WTC11 (cell line): ENCODE results near the gene MATN3.

Source experiments
- ESRRA ChIP-seq: sonication (generic); formaldehyde crosslinking; IDR thresholded peaks from 2 replicates; pipeline ENCODE4 v1.8.1; 2022; ENCODE audit warnings: mild to moderate bottlenecking, missing genetic modification reagents, borderline replicate concordance
- KAT7 ChIP-seq: sonication (generic); formaldehyde crosslinking; IDR thresholded peaks from 2 replicates; pipeline ENCODE4 v1.8.1; 2023; ENCODE audit warnings: missing genetic modification reagents, mild to moderate bottlenecking, borderline replicate concordance
- OVOL2 ChIP-seq: fragments of 250-450 bp; sonication (Bioruptor Pico); IDR thresholded peaks from 2 replicates; pipeline ENCODE4 v1.9.0; 2021; ENCODE audit warnings: mild to moderate bottlenecking, borderline replicate concordance
- RELA ChIP-seq: sonication (generic); formaldehyde crosslinking; IDR thresholded peaks from 2 replicates; pipeline ENCODE4 v1.8.1; 2022; ENCODE audit warnings: missing genetic modification reagents, mild to moderate bottlenecking, borderline replicate concordance
- TF ChIP-seq, protein P1 (sequence below): sonication (generic); formaldehyde crosslinking; IDR thresholded peaks from 2 replicates; pipeline ENCODE4 v1.8.0; 2022; ENCODE audit warnings: mild to moderate bottlenecking, missing genetic modification reagents
- TF ChIP-seq, protein P2 (sequence below): fragments of 200-600 bp; IDR thresholded peaks from 2 replicates; pipeline ENCODE4 v1.8.0; 2022; ENCODE audit warnings: antibody characterized with exemption
- TF ChIP-seq, protein P3 (sequence below): sonication (generic); formaldehyde crosslinking; IDR thresholded peaks from 2 replicates; pipeline ENCODE4 v1.8.1; 2023; ENCODE audit warnings: mild to moderate bottlenecking, missing genetic modification reagents, moderate library complexity
- TF ChIP-seq, protein P4 (sequence below): fragments of 250-450 bp; sonication (Bioruptor Pico); conservative IDR thresholded peaks from 2 replicates; pipeline ENCODE4 v1.9.0; 2021; ENCODE audit warnings: mild to moderate bottlenecking
- TF ChIP-seq, protein P5 (sequence below): sonication (generic); formaldehyde crosslinking; IDR thresholded peaks from 2 replicates; pipeline ENCODE4 v1.8.1; 2023; ENCODE audit warnings: mild to moderate bottlenecking, missing genetic modification reagents, moderate library complexity

DNA sequence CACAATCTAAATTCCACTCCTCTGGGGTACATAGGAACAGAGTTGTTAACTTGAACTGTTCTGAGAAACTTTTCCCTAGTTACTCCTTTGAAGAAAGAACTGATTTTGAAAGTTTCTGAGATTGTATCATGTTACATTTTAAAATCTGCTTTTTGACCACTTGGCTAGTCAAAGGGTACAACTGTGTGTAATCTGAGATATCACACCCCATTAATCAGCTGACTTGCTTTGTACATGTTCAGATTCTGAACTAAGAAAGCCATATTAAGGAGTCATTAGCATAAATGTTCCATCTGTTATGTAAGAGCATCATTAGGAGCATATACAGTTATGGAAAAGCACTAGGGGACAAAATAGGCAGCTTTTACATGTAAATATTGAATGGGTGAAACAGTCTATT lies 18.7 kb downstream of the MATN3 start:
- TF ChIP-seq, protein P1, sequence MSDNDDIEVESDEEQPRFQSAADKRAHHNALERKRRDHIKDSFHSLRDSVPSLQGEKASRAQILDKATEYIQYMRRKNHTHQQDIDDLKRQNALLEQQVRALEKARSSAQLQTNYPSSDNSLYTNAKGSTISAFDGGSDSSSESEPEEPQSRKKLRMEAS = no peak
- TF ChIP-seq, protein P2, sequence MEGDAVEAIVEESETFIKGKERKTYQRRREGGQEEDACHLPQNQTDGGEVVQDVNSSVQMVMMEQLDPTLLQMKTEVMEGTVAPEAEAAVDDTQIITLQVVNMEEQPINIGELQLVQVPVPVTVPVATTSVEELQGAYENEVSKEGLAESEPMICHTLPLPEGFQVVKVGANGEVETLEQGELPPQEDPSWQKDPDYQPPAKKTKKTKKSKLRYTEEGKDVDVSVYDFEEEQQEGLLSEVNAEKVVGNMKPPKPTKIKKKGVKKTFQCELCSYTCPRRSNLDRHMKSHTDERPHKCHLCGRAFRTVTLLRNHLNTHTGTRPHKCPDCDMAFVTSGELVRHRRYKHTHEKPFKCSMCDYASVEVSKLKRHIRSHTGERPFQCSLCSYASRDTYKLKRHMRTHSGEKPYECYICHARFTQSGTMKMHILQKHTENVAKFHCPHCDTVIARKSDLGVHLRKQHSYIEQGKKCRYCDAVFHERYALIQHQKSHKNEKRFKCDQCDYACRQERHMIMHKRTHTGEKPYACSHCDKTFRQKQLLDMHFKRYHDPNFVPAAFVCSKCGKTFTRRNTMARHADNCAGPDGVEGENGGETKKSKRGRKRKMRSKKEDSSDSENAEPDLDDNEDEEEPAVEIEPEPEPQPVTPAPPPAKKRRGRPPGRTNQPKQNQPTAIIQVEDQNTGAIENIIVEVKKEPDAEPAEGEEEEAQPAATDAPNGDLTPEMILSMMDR = no peak
- TF ChIP-seq, protein P3, sequence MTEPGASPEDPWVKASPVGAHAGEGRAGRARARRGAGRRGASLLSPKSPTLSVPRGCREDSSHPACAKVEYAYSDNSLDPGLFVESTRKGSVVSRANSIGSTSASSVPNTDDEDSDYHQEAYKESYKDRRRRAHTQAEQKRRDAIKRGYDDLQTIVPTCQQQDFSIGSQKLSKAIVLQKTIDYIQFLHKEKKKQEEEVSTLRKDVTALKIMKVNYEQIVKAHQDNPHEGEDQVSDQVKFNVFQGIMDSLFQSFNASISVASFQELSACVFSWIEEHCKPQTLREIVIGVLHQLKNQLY (CRISPR knock-in tag) = no peak
- no peak for TF ChIP-seq ESRRA (CRISPR knock-in tag)
- TF ChIP-seq, protein P4, sequence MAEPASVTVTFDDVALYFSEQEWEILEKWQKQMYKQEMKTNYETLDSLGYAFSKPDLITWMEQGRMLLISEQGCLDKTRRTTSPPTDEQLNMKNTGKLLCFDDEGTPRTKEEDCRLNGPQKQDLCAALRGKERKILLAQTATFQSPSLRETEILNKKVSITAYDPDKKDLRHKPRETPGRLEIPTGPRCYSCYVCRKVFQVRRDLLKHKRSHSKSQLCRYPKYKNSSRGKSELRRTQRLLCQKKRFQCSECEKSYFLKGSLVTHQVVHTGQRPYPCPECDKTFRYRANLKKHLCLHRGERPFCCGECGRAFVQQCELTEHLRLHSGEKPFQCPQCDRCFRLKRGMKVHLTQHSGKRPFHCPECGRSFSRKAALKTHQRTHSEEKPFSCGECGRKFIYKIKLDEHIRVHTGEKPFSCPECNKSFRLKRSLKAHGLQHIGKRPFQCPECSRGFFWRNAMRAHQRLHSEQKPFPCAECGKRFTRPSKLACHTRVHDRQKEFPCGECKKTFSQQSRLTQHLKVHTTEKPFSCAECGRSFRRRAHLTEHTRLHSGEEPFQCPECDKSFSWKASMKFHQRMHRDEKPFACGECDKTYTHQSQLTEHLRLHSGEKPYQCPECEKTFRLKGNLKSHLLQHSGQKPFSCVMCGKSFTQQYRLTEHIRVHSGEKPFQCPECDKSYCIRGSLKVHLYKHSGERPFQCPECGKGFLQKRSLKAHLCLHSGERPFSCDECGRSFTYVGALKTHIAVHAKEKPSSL = no peak
- no peak for TF ChIP-seq KAT7 (CRISPR knock-in tag)
- TF ChIP-seq RELA (CRISPR knock-in tag) = no peak
- TF ChIP-seq, protein P5, sequence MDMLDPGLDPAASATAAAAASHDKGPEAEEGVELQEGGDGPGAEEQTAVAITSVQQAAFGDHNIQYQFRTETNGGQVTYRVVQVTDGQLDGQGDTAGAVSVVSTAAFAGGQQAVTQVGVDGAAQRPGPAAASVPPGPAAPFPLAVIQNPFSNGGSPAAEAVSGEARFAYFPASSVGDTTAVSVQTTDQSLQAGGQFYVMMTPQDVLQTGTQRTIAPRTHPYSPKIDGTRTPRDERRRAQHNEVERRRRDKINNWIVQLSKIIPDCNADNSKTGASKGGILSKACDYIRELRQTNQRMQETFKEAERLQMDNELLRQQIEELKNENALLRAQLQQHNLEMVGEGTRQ (CRISPR knock-in tag) = no peak
- TF ChIP-seq OVOL2 (CRISPR knock-in tag) = no peak
